Measurements from ENCODE around the gene GNAT1.
"Not testable (repeated sequence)": the region's sequence is repeated elsewhere in the genome, so short reads cannot be mapped to it uniquely, and the experiment has no call there.

Gene GNAT1

GRCh38 chr3:50237754-50238548 is 46.5 kb downstream of the GNAT1 start:
- peak in 56 of 58 donors; percentile 7 to 81 (median 62) for DNase-seq

DNA sequence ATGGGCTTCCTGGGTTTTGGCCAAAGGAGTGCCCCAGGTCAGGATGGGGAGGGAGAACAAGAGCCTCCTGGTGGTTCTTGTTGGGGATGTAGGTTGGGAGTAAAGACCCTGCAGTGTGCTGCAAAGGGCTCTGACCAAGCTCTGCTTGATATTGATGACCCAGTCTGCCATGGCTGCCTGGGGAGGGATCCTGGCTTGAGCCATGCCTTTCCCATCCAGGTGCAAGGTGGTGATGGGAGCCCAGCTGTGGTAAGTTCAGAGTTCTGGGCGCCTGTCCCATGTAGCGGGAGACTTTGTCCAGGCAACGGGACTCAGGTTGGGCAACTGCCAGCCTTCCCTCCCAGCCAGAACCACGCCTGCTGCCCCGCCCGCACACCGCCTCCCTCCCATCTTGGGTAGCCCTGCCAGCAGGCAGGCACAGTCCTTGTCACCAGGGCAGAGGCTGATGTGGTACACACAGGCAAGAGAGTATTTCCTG is 47.2 kb downstream of the GNAT1 start:
- peak in 50 of 58 donors; percentile 16 to 84 (median 56) for DNase-seq

DNA sequence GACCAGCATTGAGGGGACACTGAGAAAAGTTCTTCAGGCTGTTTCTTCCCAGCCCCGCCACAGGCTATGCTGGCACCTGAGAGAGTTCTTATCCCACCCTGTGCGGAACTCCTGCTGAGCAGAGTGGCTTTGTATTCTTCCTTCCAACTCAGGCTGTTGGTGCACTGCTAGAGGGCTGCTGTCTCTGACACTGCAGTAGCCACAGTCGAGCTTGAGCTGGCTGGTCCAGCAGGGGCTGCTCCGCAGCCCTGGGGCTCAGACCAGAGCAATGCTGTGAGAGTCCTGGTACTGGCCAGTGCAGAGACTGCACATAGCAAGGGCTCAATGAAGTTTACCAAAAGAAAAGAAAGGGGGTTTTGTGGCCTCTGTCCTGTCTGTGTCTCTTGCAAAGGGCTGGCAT is 48.2 kb downstream of the GNAT1 start:
- no peak for DNase-seq

DNA sequence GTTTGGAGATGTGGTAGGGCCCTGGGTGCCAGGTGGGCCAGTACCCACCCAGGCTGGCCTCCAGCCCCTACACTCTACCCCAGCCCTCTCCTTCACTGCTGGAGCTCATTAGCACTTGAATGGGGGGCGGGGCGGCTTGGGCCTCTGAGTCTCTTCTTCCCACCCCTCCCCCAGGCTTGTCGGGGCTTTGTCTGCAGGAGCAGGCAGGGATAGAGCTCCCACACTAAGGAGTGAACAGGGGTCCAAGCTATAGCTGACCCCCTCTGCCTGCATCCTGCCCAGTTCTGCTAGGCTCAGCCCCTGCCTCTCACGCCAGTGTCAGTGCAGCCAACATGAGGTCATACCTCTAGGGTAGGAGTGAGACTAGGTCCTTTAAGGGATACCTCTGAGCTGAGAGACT is 49.8 kb downstream of the GNAT1 start:
- no peak for DNase-seq

DNA sequence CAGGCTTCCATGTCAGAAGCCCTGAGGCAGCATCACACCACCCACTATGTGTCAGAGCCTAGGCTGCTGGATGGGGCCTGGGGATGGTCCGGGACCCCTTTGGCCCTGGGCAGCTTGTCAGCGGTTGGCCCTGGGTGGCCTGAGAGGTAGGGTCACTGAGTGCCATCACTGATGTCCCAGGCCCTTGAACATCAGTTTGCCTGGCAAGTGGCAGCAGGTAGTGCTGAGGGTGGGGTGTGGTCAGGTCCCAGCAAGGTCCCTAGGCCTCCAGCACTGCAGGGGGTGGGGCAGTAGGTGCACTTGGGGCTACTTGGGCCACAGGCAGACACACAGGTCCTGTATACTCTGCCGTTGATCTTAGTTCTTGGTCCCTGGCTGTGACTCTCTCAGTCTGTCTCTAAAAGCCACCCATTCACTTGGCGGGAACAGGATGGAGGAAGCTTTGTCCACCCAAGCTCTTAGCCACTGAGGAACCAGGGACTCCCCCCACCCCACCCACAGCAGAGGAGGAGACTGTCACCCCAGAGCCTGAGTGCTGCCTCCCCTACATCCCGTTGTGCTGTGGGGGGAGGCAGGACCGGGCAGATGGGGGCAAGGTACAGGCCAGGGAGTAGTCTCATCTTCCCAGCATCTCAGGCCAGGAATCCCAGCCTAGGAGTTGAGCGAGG is 50.4 kb downstream of the GNAT1 start:
- DNase-seq: no peak

DNA sequence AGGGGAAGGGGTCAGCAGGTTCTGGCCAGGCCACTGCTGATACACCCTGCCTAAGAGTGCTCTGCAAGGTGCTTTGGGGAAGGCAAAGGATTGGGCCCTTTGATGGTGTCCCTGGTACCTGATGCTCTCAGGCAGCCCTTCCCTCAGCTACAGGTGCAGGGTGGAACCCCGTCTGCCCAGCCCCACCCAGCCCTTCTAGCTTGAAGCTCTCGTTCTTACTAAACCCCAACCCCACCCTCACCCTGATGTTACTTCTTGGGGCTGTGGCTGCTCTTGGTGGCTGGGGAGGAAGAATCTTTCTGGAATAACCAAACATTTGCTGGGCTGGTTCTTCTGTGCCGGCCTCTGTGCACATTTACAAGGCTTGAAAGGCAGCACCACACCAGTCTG is 51.0 kb downstream of the GNAT1 start:
- no peak for DNase-seq

DNA sequence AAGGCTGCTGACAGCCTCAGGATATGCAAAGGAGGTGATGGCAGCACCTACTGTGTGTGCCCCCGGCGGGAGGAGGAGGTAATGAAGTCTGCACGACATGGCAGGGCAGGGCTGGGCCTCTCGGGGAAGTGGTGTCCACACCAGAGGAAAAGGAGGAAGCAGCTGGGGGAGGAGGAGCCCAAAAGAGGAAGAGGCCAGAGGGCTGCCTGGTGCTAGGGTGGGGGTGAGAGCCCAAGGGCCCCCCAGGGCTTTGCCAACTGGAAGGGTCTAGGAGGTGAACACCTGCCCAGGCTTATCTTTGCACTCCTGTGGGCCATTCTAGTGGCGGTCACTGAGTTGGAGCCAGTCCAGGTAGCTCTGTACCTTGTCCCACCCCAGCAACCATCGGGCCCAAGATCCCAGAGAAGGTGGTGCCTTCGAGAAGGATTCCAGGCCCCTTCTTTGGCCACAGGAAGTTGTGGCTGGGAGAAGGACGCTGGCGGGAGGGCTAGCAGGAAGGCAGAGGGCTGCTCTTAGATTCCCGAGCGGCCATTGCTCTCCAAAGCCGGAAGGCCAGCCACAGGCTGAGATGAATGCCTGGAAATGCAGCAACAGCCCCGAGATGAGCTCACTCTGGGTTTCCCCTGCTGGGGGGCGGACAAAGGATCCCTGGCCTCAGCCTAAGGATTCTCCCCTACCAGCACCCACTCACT is 51.6 kb downstream of the GNAT1 start:
- peak in 22 of 58 donors; percentile 16 to 63 (median 36) for DNase-seq

DNA sequence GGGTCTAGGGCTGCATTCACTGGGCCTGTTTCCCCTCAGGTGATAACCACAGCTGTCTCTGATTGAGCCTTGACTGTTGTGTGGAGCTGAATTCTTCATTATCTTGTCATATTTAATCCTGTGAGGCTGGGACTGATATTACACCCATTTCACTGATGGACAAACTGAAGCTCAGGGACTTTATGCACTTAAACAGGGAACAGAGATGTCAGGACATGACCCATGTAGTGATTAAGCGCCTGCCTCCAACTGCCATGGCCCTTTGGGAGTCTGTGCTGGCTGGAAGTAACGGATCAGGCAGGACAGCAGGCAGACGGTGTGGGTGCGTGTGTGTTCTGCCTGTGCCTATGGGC is 52.1 kb downstream of the GNAT1 start:
- no peak for DNase-seq

DNA sequence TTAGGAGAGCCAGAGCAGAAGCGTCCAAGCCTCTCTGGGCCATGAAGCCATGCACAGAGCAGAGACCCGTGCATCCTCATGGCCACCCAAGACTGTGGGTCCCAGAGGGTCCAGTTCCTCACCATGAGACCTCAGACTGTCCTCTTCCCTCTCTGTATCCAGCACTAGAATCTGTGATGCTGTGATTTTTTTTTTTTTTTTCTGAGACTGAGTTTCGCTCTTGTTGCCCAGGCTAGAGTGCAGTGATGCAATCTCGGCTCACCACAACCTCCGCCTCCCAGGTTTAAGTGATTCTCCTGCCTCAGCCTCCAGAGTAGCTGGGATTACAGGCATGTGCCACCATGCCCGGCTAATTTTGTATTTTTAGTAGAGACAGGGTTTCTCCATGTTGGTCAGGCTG is 53.4 kb downstream of the GNAT1 start:
- not testable (repeated sequence) for DNase-seq

- DNase-seq: no peak
Measured at GRCh38 chr3:50245251-50245745, 53.9 kb downstream of the GNAT1 start.

DNA sequence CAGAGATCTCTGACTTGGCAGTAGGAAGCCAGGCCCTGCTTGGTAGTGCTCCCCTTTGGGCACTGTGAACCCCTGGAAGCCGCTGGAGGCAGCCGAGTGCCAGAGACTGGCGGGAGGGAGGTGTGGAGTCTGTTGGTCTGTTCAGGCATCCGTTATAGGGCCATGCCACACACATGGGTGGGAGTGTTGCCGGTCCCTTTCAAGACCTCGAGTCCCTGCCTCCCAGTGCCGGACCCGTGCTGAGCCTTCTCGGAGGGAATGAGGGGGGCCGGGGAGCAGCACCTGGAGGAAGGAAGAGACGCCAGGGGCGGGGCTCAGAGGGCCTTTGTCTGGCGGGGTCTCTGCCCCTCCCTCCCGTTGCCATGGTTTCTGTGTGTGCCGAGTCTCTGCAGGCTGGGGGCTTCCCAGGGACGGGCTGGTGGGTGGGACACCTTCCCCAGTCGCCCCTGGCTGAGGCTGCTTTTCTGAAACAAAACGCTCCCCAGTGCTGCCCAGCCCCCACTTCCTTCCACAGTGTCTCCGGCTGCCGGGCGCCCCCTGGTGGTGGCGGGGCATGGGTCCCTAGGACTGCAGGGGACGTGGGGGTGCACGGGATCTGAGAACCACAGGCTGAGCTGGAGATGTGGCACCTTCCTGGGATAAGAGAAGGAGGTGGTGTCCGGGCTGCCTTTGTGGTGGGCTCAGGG is 54.6 kb downstream of the GNAT1 start:
- peak in 56 of 58 donors; percentile 23 to 94 (median 75) for DNase-seq

- DNase-seq: peak in 1 of 58 donors; percentile 43
Measured at GRCh38 chr3:50246517-50246954, 55.1 kb downstream of the GNAT1 start.

Data from anterior cingulate cortex (tissue), 58 donors.